Measurements from ENCODE around the gene NPHP4.

DNA sequence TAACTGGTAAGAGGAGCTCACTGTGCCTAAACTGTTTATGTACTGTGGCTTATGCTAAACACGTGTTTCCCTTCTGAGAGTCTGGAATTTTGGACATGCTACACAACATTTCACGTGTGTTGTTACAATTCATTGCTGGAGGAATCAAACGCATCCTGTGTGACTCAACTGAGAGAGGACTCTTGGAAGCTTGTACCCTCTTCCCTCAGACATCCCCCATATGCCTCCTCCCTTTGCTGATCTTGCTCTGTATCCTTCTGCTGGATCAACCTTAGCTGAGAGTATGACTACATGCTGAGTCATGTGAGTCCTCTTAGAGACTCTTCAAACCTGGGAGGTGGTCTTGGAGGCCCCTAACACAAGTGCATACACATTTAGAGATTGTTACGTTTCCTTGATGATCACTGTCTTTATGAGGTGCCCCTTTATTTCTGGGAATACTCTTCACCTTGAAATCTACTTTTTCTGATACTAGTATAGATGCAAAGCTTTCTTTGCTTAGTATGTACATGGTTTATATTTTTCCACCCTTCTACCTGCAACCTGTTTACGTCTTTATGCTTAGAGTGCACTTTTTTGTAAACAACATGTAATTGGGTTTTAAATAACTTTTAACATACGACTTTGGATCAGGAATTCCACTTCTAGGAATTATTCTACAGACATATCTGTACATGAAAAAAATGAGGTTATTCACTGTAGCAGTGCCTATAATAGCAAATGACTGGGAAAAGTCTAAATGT, 8.7 kb downstream of the NPHP4 start:
- TF ChIP-seq, protein P1, sequence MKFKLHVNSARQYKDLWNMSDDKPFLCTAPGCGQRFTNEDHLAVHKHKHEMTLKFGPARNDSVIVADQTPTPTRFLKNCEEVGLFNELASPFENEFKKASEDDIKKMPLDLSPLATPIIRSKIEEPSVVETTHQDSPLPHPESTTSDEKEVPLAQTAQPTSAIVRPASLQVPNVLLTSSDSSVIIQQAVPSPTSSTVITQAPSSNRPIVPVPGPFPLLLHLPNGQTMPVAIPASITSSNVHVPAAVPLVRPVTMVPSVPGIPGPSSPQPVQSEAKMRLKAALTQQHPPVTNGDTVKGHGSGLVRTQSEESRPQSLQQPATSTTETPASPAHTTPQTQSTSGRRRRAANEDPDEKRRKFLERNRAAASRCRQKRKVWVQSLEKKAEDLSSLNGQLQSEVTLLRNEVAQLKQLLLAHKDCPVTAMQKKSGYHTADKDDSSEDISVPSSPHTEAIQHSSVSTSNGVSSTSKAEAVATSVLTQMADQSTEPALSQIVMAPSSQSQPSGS (CRISPR knock-in tag; IDR thresholded peaks at IDR 0.05; ENCODE audit: borderline replicate concordance, low read depth) = no peak
- no peak for TF ChIP-seq SOX15 (CRISPR knock-in tag; IDR thresholded peaks at IDR 0.05)
